Erythroblast (primary cell): ENCODE measurements around the gene FBLN7.
A peak's percentile ranks its signal among the peaks of the same experiment; 100 is the strongest.
"Not testable (repeated sequence)": the region's sequence is repeated elsewhere in the genome, so short reads cannot be mapped to it uniquely, and the experiment has no call there.

Source experiments
- DNase-seq, 2 experiments: peaks; one replicate each; lab custom pipeline; 2025; lab: John Stamatoyannopoulos, UW
- GATA1 ChIP-seq: IDR thresholded peaks from 2 replicates; pipeline ENCODE4 v1.6.1; 2011; ENCODE audit warnings: low read depth, mild to moderate bottlenecking, control low read depth, low read length, moderate library complexity
- POLR2A ChIP-seq: IDR thresholded peaks from 2 replicates; pipeline ENCODE4 v1.6.1; 2011; ENCODE audit warnings: mild to moderate bottlenecking, low read length

The FBLN7 gene

GRCh38 chr2:112138159-112139032 lies at the start of gene FBLN7:
TSS of gene FBLN7 (plus strand) at chr2:112138385. CDS start at chr2:112138656, 271 bp downstream.
- no peak for DNase-seq
- TF ChIP-seq POLR2A = no peak
- no peak for TF ChIP-seq GATA1

- TF ChIP-seq GATA1 (no peak), POLR2A (no peak)
- DNase-seq = no peak
Measured at GRCh38 chr2:112089375-112089774, 48.8 kb upstream of the FBLN7 start.

GRCh38 chr2:112092286-112093041 lies 45.7 kb upstream of the FBLN7 start:
- DNase-seq = no peak
- TF ChIP-seq GATA1 (no peak), POLR2A (no peak)

- DNase-seq = no peak
- TF ChIP-seq POLR2A (no peak), GATA1 (no peak)
Measured at GRCh38 chr2:112093216-112093615, 45.0 kb upstream of the FBLN7 start.

- TF ChIP-seq GATA1 (no peak), POLR2A (no peak)
Measured at GRCh38 chr2:112095681-112096080, 42.5 kb upstream of the FBLN7 start.

GRCh38 chr2:112096098-112096497 lies 42.1 kb upstream of the FBLN7 start:
- no peak for DNase-seq
- TF ChIP-seq POLR2A (no peak), GATA1 (no peak)

More at GRCh38 chr2:112095681-112096080, 42.5 kb upstream of the FBLN7 start:
- DNase-seq = no peak

GRCh38 chr2:112108178-112108832 lies 29.9 kb upstream of the FBLN7 start:
- no peak for DNase-seq
- TF ChIP-seq POLR2A (no peak), GATA1 (no peak)

- TF ChIP-seq GATA1 (no peak), POLR2A (no peak)
- DNase-seq = no peak
Measured at GRCh38 chr2:112109278-112109677, 28.9 kb upstream of the FBLN7 start.

- TF ChIP-seq GATA1 (no peak), POLR2A (no peak)
- DNase-seq = no peak
Measured at GRCh38 chr2:112110966-112111365, 27.2 kb upstream of the FBLN7 start.

- not testable (repeated sequence) for DNase-seq
Measured at GRCh38 chr2:112113354-112113753, 24.8 kb upstream of the FBLN7 start.

GRCh38 chr2:112118148-112118547 lies 20.0 kb upstream of the FBLN7 start:
- no peak for DNase-seq
- TF ChIP-seq POLR2A (no peak), GATA1 (no peak)

- DNase-seq = peak; percentile 64 to 81
Measured at GRCh38 chr2:112121682-112122254, 16.4 kb upstream of the FBLN7 start.

GRCh38 chr2:112129060-112129459 lies 9.1 kb upstream of the FBLN7 start:
- DNase-seq = no peak
- TF ChIP-seq GATA1 (no peak), POLR2A (no peak)

More at GRCh38 chr2:112121682-112122254, 16.4 kb upstream of the FBLN7 start:
- TF ChIP-seq POLR2A (no peak), GATA1 (no peak)

- DNase-seq = no peak
- TF ChIP-seq POLR2A (no peak), GATA1 (no peak)
Measured at GRCh38 chr2:112133344-112133743, 4.8 kb upstream of the FBLN7 start.

GRCh38 chr2:112134120-112134519 lies 4.1 kb upstream of the FBLN7 start:
- TF ChIP-seq POLR2A = no peak
- TF ChIP-seq GATA1 = no peak
- DNase-seq = no peak
